GM15510 (cell line): Measurements from ENCODE around the gene AGO4.

ENCODE experiments used
- POLR2A ChIP-seq: IDR thresholded peaks from 3 replicates; pipeline ENCODE4 v1.6.1; 2011; ENCODE audit warnings: borderline replicate concordance; ENCODE audit not compliant: insufficient read length; ENCODE audit errors: extremely low read depth

AGO4 gene

GRCh38 chr1:35809114-35810095 is 1.6 kb downstream of the AGO4 start:
- TF ChIP-seq POLR2A, result no peak

GRCh38 chr1:35810096-35810881 is 2.5 kb downstream of the AGO4 start:
- TF ChIP-seq POLR2A, result no peak

- no peak for TF ChIP-seq POLR2A
These were observed 17.4 kb downstream of the AGO4 start for GRCh38 chr1:35825255-35825654.

GRCh38 chr1:35832276-35832905 is 24.6 kb downstream of the AGO4 start:
- TF ChIP-seq POLR2A, result no peak

GRCh38 chr1:35833395-35833794 is 25.6 kb downstream of the AGO4 start:
- TF ChIP-seq POLR2A, result no peak

- no peak for TF ChIP-seq POLR2A
These were observed 26.4 kb downstream of the AGO4 start for GRCh38 chr1:35834218-35834617.

GRCh38 chr1:35835398-35835797 is 27.6 kb downstream of the AGO4 start:
- no peak for TF ChIP-seq POLR2A

GRCh38 chr1:35836734-35837133 is 28.9 kb downstream of the AGO4 start:
- no peak for TF ChIP-seq POLR2A

- no peak for TF ChIP-seq POLR2A
These were observed 31.0 kb downstream of the AGO4 start for GRCh38 chr1:35838693-35839245.

- TF ChIP-seq POLR2A, result no peak
These were observed 37.0 kb downstream of the AGO4 start for GRCh38 chr1:35844826-35845225.

- no peak for TF ChIP-seq POLR2A
These were observed 38.0 kb downstream of the AGO4 start for GRCh38 chr1:35845766-35846165.

- TF ChIP-seq POLR2A, result no peak
These were observed 40.2 kb downstream of the AGO4 start for GRCh38 chr1:35847935-35848565.

- TF ChIP-seq POLR2A, result no peak
These were observed 42.2 kb downstream of the AGO4 start for GRCh38 chr1:35850051-35850450.

- TF ChIP-seq POLR2A, result no peak
These were observed 42.9 kb downstream of the AGO4 start for GRCh38 chr1:35850716-35851115.

- no peak for TF ChIP-seq POLR2A
These were observed 43.5 kb downstream of the AGO4 start for GRCh38 chr1:35851132-35851869.

GRCh38 chr1:35852241-35852640 is 44.4 kb downstream of the AGO4 start:
- TF ChIP-seq POLR2A, result no peak
